Colonic mucosa (tissue), 4 donors: ENCODE results near the gene AFF1. TPM values are rescaled to one million over a fixed set of nuclear protein-coding genes. Genes with fewer than 3 reads are reported as not detected.

Experiments used
- DNase-seq: peaks from one replicate; pipeline ENCODE4 v3.0.0-alpha.2; 2020
- H3K27ac ChIP-seq: fragments of 200-600 bp; one replicate; pipeline ENCODE4 v1.8.0; 2021
- H3K27me3 ChIP-seq: fragments of 200-600 bp; one replicate; pipeline ENCODE4 v1.8.0; 2021
- H3K36me3 ChIP-seq: fragments of 200-600 bp; one replicate; pipeline ENCODE4 v1.8.0; 2021
- H3K4me1 ChIP-seq: fragments of 200-600 bp; one replicate; pipeline ENCODE4 v1.8.0; 2021; ENCODE audit warnings: mild to moderate bottlenecking
- H3K4me3 ChIP-seq: fragments of 200-600 bp; one replicate; pipeline ENCODE4 v1.8.0; 2021
- H3K9ac ChIP-seq, 2 donors: one replicate each; pipeline ENCODE4 v1.7.0; 2013; ENCODE audit warnings: control low read depth in 2 of 2, low read depth in 2 of 2, low read length in 2 of 2
- H3K9me3 ChIP-seq: fragments of 200-600 bp; one replicate; pipeline ENCODE4 v1.8.0; 2021
- CTCF ChIP-seq: fragments of 200-600 bp; IDR thresholded peaks from one replicate; pipeline ENCODE4 v1.8.0; 2022; ENCODE audit warnings: antibody characterized with exemption, mild to moderate bottlenecking
- intact Hi-C: fragments of 100-400 bp; cut with DNase I; formaldehyde crosslinking; loops from one replicate; pipeline ENCODE4 v1.14.1; 2022
- total RNA-seq, 2 donors: library from RNA; stranded (reverse); fragmentation: NEBNext Ultra II Directional in 1 of 2; extraction: Animal tissue kit (Norgen Biotek cat#: 25700) in 1 of 2; gene quantifications; one replicate each; pipeline ENCODE4 v1.2.1, GENCODE V29; 2021
- donor health status: healthy.
- donor health status: DM: no; HTN: no; CAD: no.
- donor health status: DM: no; HTN: no; CAD: no.

Gene AFF1
- total RNA-seq, 2 donors from 2014 or later = 73.5 to 104 TPM

- Histone ChIP-seq H3K4me1 (peaks cover 10% of the 10 kb centered on the region), H3K27me3 (no peaks in the 10 kb centered on the region), H3K4me3 (peak overlapping the region; percentile 95), H3K27ac (peak overlapping the region; percentile 99), H3K9me3 (no peaks in the 10 kb centered on the region), H3K36me3 (no peaks in the 10 kb centered on the region), H3K9ac (peak overlapping the region; percentile 93 to 99)
- intact Hi-C loops = no loop called here
- peak; percentile 57 for DNase-seq
- TF ChIP-seq CTCF = no peak
These were observed 698 bp downstream of the AFF1 start for GRCh38 chr4:86935566-86935852.

- Histone ChIP-seq H3K9ac (peak overlapping the region; percentile 93 to 99), H3K9me3 (no peaks in the 10 kb centered on the region), H3K27me3 (no peaks in the 10 kb centered on the region), H3K27ac (peak overlapping the region; percentile 99), H3K36me3 (no peaks in the 10 kb centered on the region), H3K4me3 (peak overlapping the region; percentile 95), H3K4me1 (peaks cover 10% of the 10 kb centered on the region)
- intact Hi-C loops = no loop called here
- no peak for TF ChIP-seq CTCF
- DNase-seq = peak; percentile 91
These were observed 1.3 kb downstream of the AFF1 start for GRCh38 chr4:86935853-86936733.

GRCh38 chr4:86938771-86939520 is 4.1 kb downstream of the AFF1 start:
- peaks cover 10% of the 10 kb centered on the region for H3K4me1 ChIP-seq
- H3K4me3 ChIP-seq = no peak overlapping the region
- peak overlapping the region; percentile 24 for H3K27ac ChIP-seq
- no peak for TF ChIP-seq CTCF
- H3K9me3 ChIP-seq = no peaks in the 10 kb centered on the region
- DNase-seq = no peak
- H3K36me3 ChIP-seq = no peaks in the 10 kb centered on the region
- H3K27me3 ChIP-seq = no peaks in the 10 kb centered on the region
- no peak overlapping the region for H3K9ac ChIP-seq
- intact Hi-C loops = no loop called here

GRCh38 chr4:86939729-86940575 is 5.1 kb downstream of the AFF1 start:
- Histone ChIP-seq H3K4me3 (no peak overlapping the region), H3K9ac (peak overlapping the region in 1 of 2 donors; percentile 62), H3K9me3 (no peaks in the 10 kb centered on the region), H3K27ac (peak overlapping the region; percentile 16), H3K36me3 (no peaks in the 10 kb centered on the region), H3K27me3 (no peaks in the 10 kb centered on the region), H3K4me1 (peaks cover 10% of the 10 kb centered on the region)
- TF ChIP-seq CTCF = no peak
- DNase-seq = no peak
- intact Hi-C loops = no loop called here

GRCh38 chr4:86940920-86941460 is 6.2 kb downstream of the AFF1 start:
- Histone ChIP-seq H3K27me3 (no peaks in the 10 kb centered on the region), H3K9ac (no peak overlapping the region), H3K27ac (no peak overlapping the region), H3K9me3 (no peaks in the 10 kb centered on the region), H3K4me1 (peaks cover 10% of the 10 kb centered on the region), H3K4me3 (no peak overlapping the region), H3K36me3 (no peaks in the 10 kb centered on the region)
- TF ChIP-seq CTCF = no peak
- intact Hi-C loops = no loop called here
- no peak for DNase-seq
